GM12875 (cell line): ENCODE results near the gene EMID1.

Source experiments
- H3K4me3 ChIP-seq: one replicate; pipeline ENCODE4 v1.5.1; 2011; ENCODE audit warnings: low read depth, low read length, control low read depth
- TF ChIP-seq, protein P1 (sequence below): IDR thresholded peaks from 2 replicates; pipeline ENCODE4 v1.5.1; 2011; ENCODE audit warnings: low read depth, mild to moderate bottlenecking, control low read depth, inconsistent platforms, low read length, moderate library complexity, borderline replicate concordance; ENCODE audit not compliant: insufficient read depth

EMID1 gene

GRCh38 chr22:29201782-29202181 is 3.9 kb upstream of the EMID1 start:
- TF ChIP-seq, protein P1, sequence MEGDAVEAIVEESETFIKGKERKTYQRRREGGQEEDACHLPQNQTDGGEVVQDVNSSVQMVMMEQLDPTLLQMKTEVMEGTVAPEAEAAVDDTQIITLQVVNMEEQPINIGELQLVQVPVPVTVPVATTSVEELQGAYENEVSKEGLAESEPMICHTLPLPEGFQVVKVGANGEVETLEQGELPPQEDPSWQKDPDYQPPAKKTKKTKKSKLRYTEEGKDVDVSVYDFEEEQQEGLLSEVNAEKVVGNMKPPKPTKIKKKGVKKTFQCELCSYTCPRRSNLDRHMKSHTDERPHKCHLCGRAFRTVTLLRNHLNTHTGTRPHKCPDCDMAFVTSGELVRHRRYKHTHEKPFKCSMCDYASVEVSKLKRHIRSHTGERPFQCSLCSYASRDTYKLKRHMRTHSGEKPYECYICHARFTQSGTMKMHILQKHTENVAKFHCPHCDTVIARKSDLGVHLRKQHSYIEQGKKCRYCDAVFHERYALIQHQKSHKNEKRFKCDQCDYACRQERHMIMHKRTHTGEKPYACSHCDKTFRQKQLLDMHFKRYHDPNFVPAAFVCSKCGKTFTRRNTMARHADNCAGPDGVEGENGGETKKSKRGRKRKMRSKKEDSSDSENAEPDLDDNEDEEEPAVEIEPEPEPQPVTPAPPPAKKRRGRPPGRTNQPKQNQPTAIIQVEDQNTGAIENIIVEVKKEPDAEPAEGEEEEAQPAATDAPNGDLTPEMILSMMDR, result no peak

DNA sequence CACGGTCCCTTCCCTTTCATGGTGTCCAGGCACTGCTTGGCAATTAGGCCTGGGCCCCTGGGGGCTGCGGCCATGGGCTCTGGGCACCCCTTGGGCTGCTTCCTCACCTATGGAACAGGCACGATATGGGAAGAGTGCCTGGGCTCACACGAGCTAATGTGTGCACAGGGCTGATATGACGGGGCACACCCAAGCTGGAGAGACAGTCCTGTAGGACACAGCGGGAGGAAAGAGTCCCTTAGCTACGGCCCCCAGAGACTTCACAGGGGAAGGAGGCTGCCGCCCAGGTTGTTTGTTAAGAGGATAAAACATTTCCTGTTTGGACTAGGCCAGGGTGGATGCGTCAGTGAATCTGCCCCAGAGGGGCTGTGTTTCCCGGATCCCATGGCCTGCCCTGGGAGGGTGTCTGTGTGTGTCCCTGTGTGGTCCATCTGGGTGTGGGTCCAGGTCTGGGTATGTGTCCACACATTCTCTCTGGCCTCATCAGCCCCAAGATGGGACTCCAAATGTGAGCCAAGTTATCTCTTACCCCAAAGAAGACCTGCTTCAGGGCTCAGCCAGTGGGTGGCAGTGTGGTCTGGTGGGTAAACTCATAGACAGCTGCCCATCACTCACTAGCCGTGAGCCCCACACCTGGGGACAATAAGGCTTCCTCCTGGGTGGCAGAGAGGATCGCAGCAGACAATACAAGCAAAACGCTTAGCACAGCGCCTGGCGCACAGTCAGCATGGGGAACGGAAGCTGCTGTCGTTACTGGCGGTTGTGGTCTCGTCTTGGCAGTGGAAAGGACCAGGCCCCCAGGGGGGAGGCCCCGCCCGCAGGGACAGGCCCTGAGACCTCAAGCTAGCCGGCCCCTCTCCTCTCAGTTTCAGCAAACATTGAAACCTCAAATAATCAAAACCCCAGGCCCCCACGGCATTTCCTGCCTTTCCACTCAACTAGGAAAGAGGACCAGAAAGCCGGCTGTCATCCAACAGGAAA is 3.2 kb upstream of the EMID1 start:
- H3K4me3 ChIP-seq, result peak overlapping the region; percentile 33
- TF ChIP-seq, protein P1, result peak; percentile 55

More at GRCh38 chr22:29201782-29202181, 3.9 kb upstream of the EMID1 start:
- H3K4me3 ChIP-seq, result peak overlapping the region; percentile 33

GRCh38 chr22:29203488-29204454 is 1.9 kb upstream of the EMID1 start:
- H3K4me3 ChIP-seq, result peak overlapping the region; percentile 97
- TF ChIP-seq, protein P1, result no peak

- peak overlapping the region; percentile 97 for H3K4me3 ChIP-seq
- TF ChIP-seq, protein P1, result no peak
Measured at GRCh38 chr22:29204455-29205183, 1.1 kb upstream of the EMID1 start.

GRCh38 chr22:29205252-29205593 is 473 bp upstream of the EMID1 start:
- TF ChIP-seq, protein P1, result no peak
- peak overlapping the region; percentile 97 for H3K4me3 ChIP-seq

- TF ChIP-seq, protein P1, result no peak
- H3K4me3 ChIP-seq, result peak overlapping the region; percentile 97
Measured at GRCh38 chr22:29206372-29207242, 911 bp downstream of the EMID1 start.
